Neural progenitor cell (in vitro differentiated cells): ENCODE data around the gene SCAI. TPM values are rescaled to one million over a fixed set of nuclear protein-coding genes. Genes with fewer than 3 reads are reported as not detected.
"Not testable (repeated sequence)": the region's sequence is repeated elsewhere in the genome, so short reads cannot be mapped to it uniquely, and the experiment has no call there.

Source experiments
- DNase-seq: peaks from one replicate; pipeline ENCODE4 v3.0.0-alpha.2; 2016; ENCODE audit warnings: low spot score
- H2AFZ ChIP-seq: fragments of 200-600 bp; sonication (generic); replicated peaks from 2 replicates; pipeline ENCODE4 v1.6.1; 2016; ENCODE audit warnings: antibody characterized with exemption
- H3F3A ChIP-seq: fragments of 200-600 bp; sonication (generic); 2 replicates; pipeline ENCODE4 v1.6.1; 2016; ENCODE audit warnings: antibody characterized with exemption, low read depth
- H3K27ac ChIP-seq: fragments of 200-600 bp; sonication (generic); 2 replicates; pipeline ENCODE4 v1.5.1; 2016; ENCODE audit warnings: mild to moderate bottlenecking
- H3K27me3 ChIP-seq: fragments of 200-600 bp; sonication (generic); 2 replicates; pipeline ENCODE4 v1.6.1; 2016; ENCODE audit warnings: mild to moderate bottlenecking, moderate library complexity
- H3K36me3 ChIP-seq: fragments of 200-600 bp; sonication (generic); 2 replicates; pipeline ENCODE4 v1.5.1; 2016
- H3K4me1 ChIP-seq: fragments of 200-600 bp; sonication (generic); 2 replicates; pipeline ENCODE4 v1.6.1; 2016; ENCODE audit warnings: mixed run types
- H3K4me2 ChIP-seq: fragments of 200-600 bp; sonication (generic); 2 replicates; pipeline ENCODE4 v1.6.1; 2016
- H3K4me3 ChIP-seq: fragments of 200-600 bp; sonication (generic); 2 replicates; pipeline ENCODE4 v1.5.1; 2016
- H3K79me2 ChIP-seq: fragments of 200-600 bp; sonication (generic); 2 replicates; pipeline ENCODE4 v1.6.1; 2016; ENCODE audit warnings: low read depth
- H3K9ac ChIP-seq: fragments of 200-600 bp; sonication (generic); 2 replicates; pipeline ENCODE4 v1.6.1; 2016
- H3K9me3 ChIP-seq: fragments of 200-600 bp; sonication (generic); 2 replicates; pipeline ENCODE4 v1.5.1; 2016; ENCODE audit warnings: low read depth
- H4K20me1 ChIP-seq: fragments of 200-600 bp; sonication (generic); 2 replicates; pipeline ENCODE4 v1.6.1; 2016; ENCODE audit warnings: low read depth
- H3K27ac Mint-ChIP-seq: 3 replicates; pipeline ENCODE4 v1.8.0; 2021; ENCODE audit warnings: mixed read lengths
- H3K27me3 Mint-ChIP-seq: 2 replicates; pipeline ENCODE4 v1.8.0; 2022; ENCODE audit warnings: low read depth, mild to moderate bottlenecking, inconsistent platforms, moderate library complexity, mixed read lengths; ENCODE audit not compliant: insufficient read depth
- H3K36me3 Mint-ChIP-seq: 3 replicates; pipeline ENCODE4 v1.8.0; 2021; ENCODE audit warnings: mixed read lengths
- H3K4me1 Mint-ChIP-seq: 3 replicates; pipeline ENCODE4 v1.8.0; 2021; ENCODE audit warnings: mixed read lengths
- H3K4me3 Mint-ChIP-seq: 3 replicates; pipeline ENCODE4 v1.8.0; 2021; ENCODE audit warnings: mild to moderate bottlenecking, moderate library complexity, mixed read lengths
- H3K9me3 Mint-ChIP-seq: 3 replicates; pipeline ENCODE4 v1.8.0; 2020; ENCODE audit warnings: mixed read lengths
- EZH2 ChIP-seq: fragments of 200-600 bp; sonication (generic); IDR thresholded peaks from 2 replicates; pipeline ENCODE4 v1.6.1; 2017; ENCODE audit warnings: antibody characterized with exemption, mild to moderate bottlenecking, moderate library complexity
- EZH2phosphoT487 ChIP-seq: fragments of 200-600 bp; sonication (generic); IDR thresholded peaks from 2 replicates; pipeline ENCODE4 v1.6.1; 2017; ENCODE audit warnings: antibody characterized with exemption
- total RNA-seq: library from RNA; depleted of rRNA; stranded (reverse); fragments of >200 nt; gene quantifications from 2 replicates; pipeline ENCODE4 v1.2.3, GENCODE V29; 2015; ENCODE audit warnings: low replicate concordance
- TF ChIP-seq, protein P1 (sequence below): fragments of 200-600 bp; sonication (generic); IDR thresholded peaks from 2 replicates; pipeline ENCODE4 v1.5.1; 2017; ENCODE audit warnings: antibody characterized with exemption, mild to moderate bottlenecking

Gene SCAI
- total RNA-seq, 1 donor from 2014 or later, result 30.2 TPM

DNA sequence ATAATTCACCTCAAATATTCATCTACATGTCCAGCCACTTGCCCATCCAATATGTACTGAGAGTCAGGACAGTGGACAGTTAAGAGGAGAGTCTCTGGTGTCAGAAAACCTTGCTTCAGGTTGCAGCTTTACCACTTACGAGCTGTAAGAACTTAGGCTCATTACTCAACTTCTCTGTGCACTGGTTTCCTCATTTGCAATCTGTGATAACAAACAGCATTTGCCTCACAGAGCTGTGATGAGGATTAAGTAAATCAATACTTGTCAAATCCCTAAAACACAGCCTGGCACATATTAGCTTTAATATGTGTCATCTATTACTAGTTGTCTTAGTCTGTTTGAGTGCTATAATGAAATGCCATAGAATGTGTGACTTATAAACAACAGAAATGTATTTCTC lies 211.0 kb downstream of the SCAI start:
- no peak for DNase-seq
- peaks cover 9% of the 10 kb centered on the region for H3K36me3 Mint-ChIP-seq
- Histone ChIP-seq H3K4me2 (no peak overlapping the region), H3K4me1 (peaks cover 8% of the 10 kb centered on the region), H3K9ac (no peak overlapping the region), H3F3A (no peaks in the 10 kb centered on the region), H3K27me3 (no peaks in the 10 kb centered on the region), H4K20me1 (no peaks in the 10 kb centered on the region), H3K36me3 (no peaks in the 10 kb centered on the region), H3K79me2 (no peaks in the 10 kb centered on the region), H3K9me3 (no peaks in the 10 kb centered on the region), H3K27ac (no peak overlapping the region), H3K4me3 (no peak overlapping the region), H2AFZ (no peak overlapping the region)
- H3K4me1 Mint-ChIP-seq, result no peaks in the 10 kb centered on the region
- TF ChIP-seq EZH2 (no peak), EZH2phosphoT487 (no peak)
- TF ChIP-seq, protein P1, sequence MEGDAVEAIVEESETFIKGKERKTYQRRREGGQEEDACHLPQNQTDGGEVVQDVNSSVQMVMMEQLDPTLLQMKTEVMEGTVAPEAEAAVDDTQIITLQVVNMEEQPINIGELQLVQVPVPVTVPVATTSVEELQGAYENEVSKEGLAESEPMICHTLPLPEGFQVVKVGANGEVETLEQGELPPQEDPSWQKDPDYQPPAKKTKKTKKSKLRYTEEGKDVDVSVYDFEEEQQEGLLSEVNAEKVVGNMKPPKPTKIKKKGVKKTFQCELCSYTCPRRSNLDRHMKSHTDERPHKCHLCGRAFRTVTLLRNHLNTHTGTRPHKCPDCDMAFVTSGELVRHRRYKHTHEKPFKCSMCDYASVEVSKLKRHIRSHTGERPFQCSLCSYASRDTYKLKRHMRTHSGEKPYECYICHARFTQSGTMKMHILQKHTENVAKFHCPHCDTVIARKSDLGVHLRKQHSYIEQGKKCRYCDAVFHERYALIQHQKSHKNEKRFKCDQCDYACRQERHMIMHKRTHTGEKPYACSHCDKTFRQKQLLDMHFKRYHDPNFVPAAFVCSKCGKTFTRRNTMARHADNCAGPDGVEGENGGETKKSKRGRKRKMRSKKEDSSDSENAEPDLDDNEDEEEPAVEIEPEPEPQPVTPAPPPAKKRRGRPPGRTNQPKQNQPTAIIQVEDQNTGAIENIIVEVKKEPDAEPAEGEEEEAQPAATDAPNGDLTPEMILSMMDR, result no peak
- no peak overlapping the region for H3K27ac Mint-ChIP-seq
- H3K9me3 Mint-ChIP-seq, result no peaks in the 10 kb centered on the region
- no peaks in the 10 kb centered on the region for H3K27me3 Mint-ChIP-seq
- no peak overlapping the region for H3K4me3 Mint-ChIP-seq

DNA sequence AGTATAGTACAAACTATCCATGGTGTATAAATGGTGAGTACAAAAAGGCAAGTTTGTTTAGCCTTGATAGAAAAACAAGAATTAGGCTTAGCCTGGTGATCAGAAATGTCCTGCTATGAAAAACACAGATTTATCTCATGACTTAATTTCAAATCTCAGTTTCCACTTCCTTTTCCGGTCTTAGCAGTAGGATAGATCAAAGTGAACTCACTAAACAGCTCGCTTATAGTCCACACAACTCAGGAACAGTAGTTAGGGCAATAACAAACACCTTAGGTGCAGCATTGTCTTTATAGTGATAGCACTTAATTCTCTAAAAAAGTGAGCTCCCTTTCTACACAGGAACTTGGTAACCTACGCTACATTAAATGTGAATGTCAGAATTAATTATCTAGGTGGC lies 213.9 kb downstream of the SCAI start:
- Histone ChIP-seq H3K4me2 (no peak overlapping the region), H3K4me3 (no peak overlapping the region), H4K20me1 (no peaks in the 10 kb centered on the region), H3K4me1 (peaks cover 8% of the 10 kb centered on the region), H3K79me2 (no peaks in the 10 kb centered on the region), H3K27me3 (no peaks in the 10 kb centered on the region), H3F3A (no peaks in the 10 kb centered on the region), H3K9ac (no peak overlapping the region), H3K9me3 (no peaks in the 10 kb centered on the region), H2AFZ (no peak overlapping the region), H3K36me3 (no peaks in the 10 kb centered on the region), H3K27ac (no peak overlapping the region)
- DNase-seq, result no peak
- Mint-ChIP-seq H3K36me3 (peaks cover 12% of the 10 kb centered on the region), H3K4me3 (no peak overlapping the region), H3K27me3 (no peaks in the 10 kb centered on the region), H3K4me1 (no peaks in the 10 kb centered on the region), H3K27ac (no peak overlapping the region), H3K9me3 (no peaks in the 10 kb centered on the region)
- no peak for TF ChIP-seq EZH2phosphoT487
- TF ChIP-seq, protein P1, result no peak
- TF ChIP-seq EZH2, result no peak

DNA sequence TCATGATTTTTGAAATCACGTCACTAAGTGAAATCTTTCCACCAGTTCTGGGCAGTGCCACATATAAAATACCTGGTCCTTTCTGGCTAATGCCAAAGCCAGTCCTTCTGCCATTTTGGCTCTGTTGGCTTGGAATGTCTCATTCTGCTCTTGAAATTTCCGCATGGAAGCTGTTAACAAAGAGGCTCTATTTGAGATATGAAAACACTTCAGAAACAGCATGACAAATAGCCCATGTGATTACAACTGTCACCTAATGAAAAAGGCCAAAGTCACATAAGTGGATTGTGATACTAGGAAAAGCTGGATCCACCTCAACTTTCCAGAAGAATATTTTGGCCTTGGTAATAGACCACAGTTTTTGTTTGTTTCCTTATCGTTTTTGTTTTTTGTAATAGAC lies 215.2 kb downstream of the SCAI start:
- Histone ChIP-seq H3K36me3 (no peaks in the 10 kb centered on the region), H3K4me3 (no peak overlapping the region), H3K9ac (no peak overlapping the region), H3K9me3 (no peaks in the 10 kb centered on the region), H3K27me3 (no peaks in the 10 kb centered on the region), H3K4me1 (peaks cover 8% of the 10 kb centered on the region), H3K27ac (no peak overlapping the region), H3F3A (no peaks in the 10 kb centered on the region), H3K4me2 (no peak overlapping the region), H4K20me1 (no peaks in the 10 kb centered on the region), H3K79me2 (no peaks in the 10 kb centered on the region), H2AFZ (no peak overlapping the region)
- TF ChIP-seq EZH2phosphoT487, result no peak
- TF ChIP-seq EZH2, result no peak
- TF ChIP-seq, protein P1, result no peak
- H3K27me3 Mint-ChIP-seq, result no peaks in the 10 kb centered on the region
- no peak overlapping the region for H3K27ac Mint-ChIP-seq
- DNase-seq, result no peak
- peaks cover 12% of the 10 kb centered on the region for H3K36me3 Mint-ChIP-seq
- H3K4me3 Mint-ChIP-seq, result no peak overlapping the region
- no peaks in the 10 kb centered on the region for H3K9me3 Mint-ChIP-seq
- no peaks in the 10 kb centered on the region for H3K4me1 Mint-ChIP-seq

DNA sequence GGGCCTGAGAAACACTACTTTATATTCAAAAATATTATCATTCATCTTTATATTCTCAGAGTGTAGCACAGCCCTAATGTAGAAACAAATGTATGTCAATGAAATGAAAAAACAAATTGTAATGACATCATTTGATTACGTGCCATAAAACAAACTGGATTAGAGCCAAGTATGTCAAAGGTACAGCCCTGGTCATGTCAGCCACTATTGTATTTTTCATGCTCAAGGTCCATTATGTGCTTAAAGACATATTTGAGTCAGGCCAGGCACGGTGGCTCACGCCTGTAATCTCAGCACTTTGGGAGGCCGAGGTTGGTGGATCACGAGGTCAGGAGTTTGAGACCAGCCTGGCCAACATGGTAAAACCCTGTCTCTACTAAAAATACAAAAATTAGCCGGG lies 222.9 kb downstream of the SCAI start:
- H3K36me3 Mint-ChIP-seq, result peaks cover 10% of the 10 kb centered on the region
- not testable (repeated sequence) for H3K27me3 ChIP-seq, H3K9me3 ChIP-seq, H3K9me3 Mint-ChIP-seq, H3K4me3 Mint-ChIP-seq, H2AFZ ChIP-seq, H4K20me1 ChIP-seq, H3K27me3 Mint-ChIP-seq, H3K4me1 Mint-ChIP-seq, DNase-seq, H3K4me1 ChIP-seq, H3K4me2 ChIP-seq, H3F3A ChIP-seq, H3K4me3 ChIP-seq, H3K79me2 ChIP-seq, H3K36me3 ChIP-seq, H3K9ac ChIP-seq, H3K27ac Mint-ChIP-seq, H3K27ac ChIP-seq
